ENCODE results near the gene ARAP3. TPM values are rescaled to one million over a fixed set of nuclear protein-coding genes. Genes with fewer than 3 reads are reported as not detected.

Gene ARAP3
- total RNA-seq, result 9.1 TPM

GRCh38 chr5:141681695-141682641 lies at the start of gene ARAP3:
Gene ARAP3 (minus strand): TSS chr5:141682230. CDS start chr5:141680486, 1,744 bp downstream.

GRCh38 chr5:141650851-141651727 lies 30.9 kb downstream of the ARAP3 start, which contains the start of gene FCHSD1:
Gene FCHSD1 (minus strand): TSS chr5:141651418. CDS start chr5:141651368, 50 bp downstream.

GRCh38 chr5:141636413-141637122 lies 45.5 kb downstream of the ARAP3 start, which contains the start of the genes HDAC3 and RELL2:
Gene HDAC3 (minus strand): TSS chr5:141636849. CDS start chr5:141636790, 59 bp downstream.
Gene RELL2 (plus strand): TSS chr5:141636997. CDS start chr5:141638226, 1,229 bp downstream.

GRCh38 chr5:141618804-141619554 lies 63.1 kb downstream of the ARAP3 start, which contains the start of gene DIAPH1:
Gene DIAPH1 (minus strand): TSS chr5:141619000. CDS start chr5:141618914, 86 bp downstream.

Other genes starting within 250 kb of the ARAP3 start
- gene PCDHGC3, start 206.3 kb downstream of the ARAP3 start, total RNA-seq, result 62.3 TPM
- gene PCDHGC4, start 197.2 kb downstream of the ARAP3 start, total RNA-seq, result 91.7 TPM
- 20.0 TPM for gene PCDHGC5, start 193.1 kb downstream of the ARAP3 start, total RNA-seq
- gene DIAPH1, start 63.2 kb downstream of the ARAP3 start, total RNA-seq, result 39.8 TPM
- 81.7 TPM for gene HDAC3, start 45.4 kb downstream of the ARAP3 start, total RNA-seq
- gene RELL2, start 45.2 kb downstream of the ARAP3 start, total RNA-seq, result 9.1 TPM
- 9.4 TPM for gene FCHSD1, start 30.8 kb downstream of the ARAP3 start, total RNA-seq
- 55.4 TPM for gene PCDH1, start 196.2 kb upstream of the ARAP3 start, total RNA-seq
- gene DELE1, start 241.6 kb upstream of the ARAP3 start, total RNA-seq, result 85.4 TPM

Data from parietal lobe (tissue), 1 donor.